Measurements from ENCODE around the gene LRRC49.

LRRC49 gene

GRCh38 chr15:71052356-71052755 lies 159.7 kb downstream of the LRRC49 start:
- TF ChIP-seq CTCF (IDR thresholded peaks at IDR 0.05; ENCODE audit: low read depth, low read length, poor library complexity, severe bottlenecking) (no peak), EZH2phosphoT487 (IDR thresholded peaks at IDR 0.05; ENCODE audit: borderline replicate concordance, low read length) (no peak)
- no peaks in the 10 kb centered on the region for H3K79me2 ChIP-seq (ENCODE audit: control insufficient read depth, low read length)
- no peaks in the 10 kb centered on the region for H3K27me3 ChIP-seq (ENCODE audit: control insufficient read depth, low read length)
- H3K9me3 ChIP-seq (ENCODE audit: control insufficient read depth, insufficient read depth, low read length): no peaks in the 10 kb centered on the region
- H3K27ac ChIP-seq (ENCODE audit: low read depth, low read length): no peak overlapping the region
- no peaks in the 10 kb centered on the region for H3K4me1 ChIP-seq (ENCODE audit: control insufficient read depth, low read length)
- no peaks in the 10 kb centered on the region for H4K20me1 ChIP-seq (ENCODE audit: control insufficient read depth, insufficient read depth, low read depth, low read length)
- no peaks in the 10 kb centered on the region for H3K9me2 ChIP-seq (replicated peaks; ENCODE audit: control insufficient read depth, low read length)
- H3F3A ChIP-seq (ENCODE audit: control insufficient read depth, insufficient read depth): no peaks in the 10 kb centered on the region
- H3K36me3 ChIP-seq (ENCODE audit: control insufficient read depth, low read length): no peaks in the 10 kb centered on the region
- H3K4me3 ChIP-seq (ENCODE audit: low read length): no peak overlapping the region
- H3K4me2 ChIP-seq (ENCODE audit: low read length): no peak overlapping the region

DNA sequence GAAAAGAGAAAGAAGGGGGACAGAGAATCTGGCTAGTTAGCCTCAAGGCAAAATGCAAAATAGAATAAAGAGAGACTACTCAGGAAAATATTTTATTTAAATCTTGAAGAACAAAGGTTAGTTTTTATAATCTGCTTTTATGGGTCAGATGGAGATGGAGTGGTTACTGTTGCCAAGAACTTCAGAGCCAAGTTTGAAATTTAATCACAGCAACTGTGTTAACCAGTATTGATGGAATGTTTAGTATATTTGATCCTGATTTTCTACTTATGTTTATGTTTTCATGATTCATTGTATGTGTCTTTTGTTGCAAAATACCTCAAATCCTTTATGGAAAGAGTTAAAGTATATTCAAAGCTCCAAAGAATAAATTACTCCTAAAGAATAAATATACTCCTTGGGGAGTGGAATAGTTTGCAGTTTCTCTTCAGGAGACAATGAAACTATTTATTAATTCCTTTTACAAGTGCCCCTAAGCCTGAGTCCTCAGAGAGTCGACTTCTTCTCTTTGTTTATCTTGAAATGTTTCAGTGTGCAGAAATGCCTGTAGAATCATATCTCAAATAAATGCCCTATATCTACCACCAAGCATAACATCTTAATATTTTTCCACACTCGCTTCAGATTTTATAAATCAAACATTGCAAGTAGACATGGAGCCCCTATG lies 161.8 kb downstream of the LRRC49 start:
- no peaks in the 10 kb centered on the region for H3K9me3 ChIP-seq (ENCODE audit: control insufficient read depth, insufficient read depth, low read length)
- no peak overlapping the region for H3K4me2 ChIP-seq (ENCODE audit: low read length)
- TF ChIP-seq EZH2phosphoT487 (IDR thresholded peaks at IDR 0.05; ENCODE audit: borderline replicate concordance, low read length): no peak
- TF ChIP-seq CTCF (IDR thresholded peaks at IDR 0.05; ENCODE audit: low read depth, low read length, poor library complexity, severe bottlenecking): no peak
- H3K4me1 ChIP-seq (ENCODE audit: control insufficient read depth, low read length): no peaks in the 10 kb centered on the region
- no peaks in the 10 kb centered on the region for H3K79me2 ChIP-seq (ENCODE audit: control insufficient read depth, low read length)
- H3K27me3 ChIP-seq (ENCODE audit: control insufficient read depth, low read length): no peaks in the 10 kb centered on the region
- H3K36me3 ChIP-seq (ENCODE audit: control insufficient read depth, low read length): no peaks in the 10 kb centered on the region
- H4K20me1 ChIP-seq (ENCODE audit: control insufficient read depth, insufficient read depth, low read depth, low read length): no peaks in the 10 kb centered on the region
- no peaks in the 10 kb centered on the region for H3F3A ChIP-seq (ENCODE audit: control insufficient read depth, insufficient read depth)
- no peak overlapping the region for H3K27ac ChIP-seq (ENCODE audit: low read depth, low read length)
- H3K4me3 ChIP-seq (ENCODE audit: low read length): no peak overlapping the region
- no peaks in the 10 kb centered on the region for H3K9me2 ChIP-seq (replicated peaks; ENCODE audit: control insufficient read depth, low read length)

DNA sequence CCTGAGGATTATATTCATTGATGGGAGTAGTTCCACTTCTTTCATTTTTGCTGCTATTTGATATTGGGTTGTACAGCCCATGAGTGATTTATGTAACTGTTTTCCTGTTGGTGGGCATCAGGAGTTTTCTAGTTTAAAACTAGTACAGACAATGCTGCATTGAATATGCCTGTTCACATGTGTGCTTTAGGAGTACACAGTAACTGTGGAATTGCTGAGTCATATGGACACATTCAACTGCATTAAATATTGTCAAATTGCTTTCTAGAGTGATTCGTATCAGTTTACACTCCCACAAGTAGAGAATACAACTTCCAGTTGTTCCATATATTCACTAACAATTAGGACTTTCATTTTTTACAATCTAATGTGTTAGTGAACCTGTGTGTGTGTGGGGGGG lies 162.8 kb downstream of the LRRC49 start:
- no peaks in the 10 kb centered on the region for H3K4me1 ChIP-seq (ENCODE audit: control insufficient read depth, low read length)
- no peak for TF ChIP-seq EZH2phosphoT487 (IDR thresholded peaks at IDR 0.05; ENCODE audit: borderline replicate concordance, low read length)
- TF ChIP-seq CTCF (IDR thresholded peaks at IDR 0.05; ENCODE audit: low read depth, low read length, poor library complexity, severe bottlenecking): no peak
- H3K4me2 ChIP-seq (ENCODE audit: low read length): no peak overlapping the region
- no peaks in the 10 kb centered on the region for H3K79me2 ChIP-seq (ENCODE audit: control insufficient read depth, low read length)
- H3K9me2 ChIP-seq (replicated peaks; ENCODE audit: control insufficient read depth, low read length): no peaks in the 10 kb centered on the region
- H3K36me3 ChIP-seq (ENCODE audit: control insufficient read depth, low read length): no peaks in the 10 kb centered on the region
- no peak overlapping the region for H3K27ac ChIP-seq (ENCODE audit: low read depth, low read length)
- H4K20me1 ChIP-seq (ENCODE audit: control insufficient read depth, insufficient read depth, low read depth, low read length): no peaks in the 10 kb centered on the region
- no peaks in the 10 kb centered on the region for H3F3A ChIP-seq (ENCODE audit: control insufficient read depth, insufficient read depth)
- H3K27me3 ChIP-seq (ENCODE audit: control insufficient read depth, low read length): no peaks in the 10 kb centered on the region
- no peaks in the 10 kb centered on the region for H3K9me3 ChIP-seq (ENCODE audit: control insufficient read depth, insufficient read depth, low read length)
- H3K4me3 ChIP-seq (ENCODE audit: low read length): no peak overlapping the region
